Measurements from ENCODE around the gene NKX1-2. TPM values are rescaled to one million over a fixed set of nuclear protein-coding genes. Genes with fewer than 3 reads are reported as not detected.

NKX1-2 gene
- total and polyA plus RNA-seq, 2 of the 8 experiments (the other 6 are each of a cell fraction or from before 2014, with no cell fraction given), result 12.7 to 34.9 TPM

- no peak overlapping the region for H4K8ac ChIP-seq (ENCODE audit: extremely low read depth, insufficient read depth, low read length)
- no peak overlapping the region for H3K4ac ChIP-seq (replicated peaks; ENCODE audit: insufficient read length, low read depth, low read length)
- H2AK5ac ChIP-seq (ENCODE audit: low read depth, low read length), result no peak overlapping the region; the same call in 1 of the 2 replicates
- H3K56ac ChIP-seq (replicated peaks; ENCODE audit: insufficient read length, low read depth, low read length), result no peak overlapping the region
- H2BK15ac ChIP-seq (ENCODE audit: low read length), result no peak overlapping the region
- H2AFZ ChIP-seq (ENCODE audit: low read length), result no peak overlapping the region
- no peak overlapping the region for H3K4me3 ChIP-seq (ENCODE audit: extremely low read depth in 1 of 4, insufficient read depth in 2 of 4, low read depth in 3 of 4, low read length in 4 of 4)
- H3K79me2 ChIP-seq (ENCODE audit: control insufficient read depth in 1 of 2, insufficient read depth in 2 of 2, low read length in 2 of 2), result peaks cover 0 to 13% of the 10 kb centered on the region in 2 experiments; a peak in 2 of 4 replicates
- H2BK20ac ChIP-seq (ENCODE audit: low read length), result no peak overlapping the region; the same call in 1 of the 2 replicates
- H4K91ac ChIP-seq (replicated peaks; ENCODE audit: insufficient read length, low read length), result no peak overlapping the region
- H2BK12ac ChIP-seq (ENCODE audit: low read depth, low read length), result 0 out of 2 replicates have a peak overlapping the region, but pooled peaks have one; percentile 11
- H3K18ac ChIP-seq (ENCODE audit: extremely low read depth, low read length), result no peak overlapping the region
- POLR2A ChIA-PET (ENCODE audit: partially characterized antibody), result interaction anchor here (0.6 to 1.1 kb wide), 4 partner anchors 21 to 445 kb away, joined by 3 to 5 read pairs (median 3); partner anchors contain the start of gene OAT
- H4K20me1 ChIP-seq (replicated peaks in 1 of 2; ENCODE audit: control insufficient read depth in 1 of 2, insufficient read depth in 2 of 2, low read length in 2 of 2), result no peaks in the 10 kb centered on the region
- H4K5ac ChIP-seq (ENCODE audit: insufficient read length, low read depth, low read length), result no peak overlapping the region
- DNase-seq (ENCODE audit: low read depth in 1 of 2, low spot score in 2 of 2) (no peak), FAIRE-seq (no peak)
- H3K23me2 ChIP-seq (ENCODE audit: low read depth, low read length), result no peaks in the 10 kb centered on the region
- 0 out of 8 replicates have a peak, but pooled peaks cover 0 to 3% (median 0%) of the 10 kb centered on the region in 4 experiments for H3K36me3 ChIP-seq (ENCODE audit: control insufficient read depth in 2 of 4, insufficient read depth in 4 of 4, low read length in 3 of 4)
- peaks cover 19 to 40% (median 27%) of the 10 kb centered on the region in 4 experiments for H3K4me1 ChIP-seq (replicated peaks in 1 of 4; ENCODE audit: control insufficient read depth in 3 of 4, insufficient read depth in 4 of 4, low read length in 3 of 4)
- H2BK5ac ChIP-seq (ENCODE audit: low read depth, low read length), result no peak overlapping the region
- 85% methylated on average over 6 of the region's 6 CpGs; no CpG with 5 or more reads in 1 of the 2 experiments for WGBS, 2 experiments (ENCODE audit: extremely low coverage in 1 of 2, insufficient coverage in 1 of 2, insufficient read length in 1 of 2, insufficient replicate concordance in 2 of 2, low coverage in 1 of 2, low lambda C conversion rate in 2 of 2, missing lambda C conversion rate in 1 of 2)
- H3K27me3 ChIP-seq (replicated peaks in 1 of 4; ENCODE audit: control insufficient read depth in 3 of 4, extremely low read depth in 1 of 4, insufficient read depth in 3 of 4, low read length in 3 of 4), result no peaks in the 10 kb centered on the region
- no peak overlapping the region for H3K23ac ChIP-seq (ENCODE audit: insufficient read length)
- no peak overlapping the region for H3K9ac ChIP-seq (replicated peaks in 1 of 4; ENCODE audit: extremely low read depth in 1 of 4, low read depth in 3 of 4, low read length in 3 of 4)
- no peak overlapping the region for H3K27ac ChIP-seq (ENCODE audit: low read depth, low read length)
- no peak overlapping the region for H3K14ac ChIP-seq (ENCODE audit: insufficient read length)
- CTCF ChIA-PET (ENCODE audit: partially characterized antibody), result interaction anchor here (0.7 to 1.1 kb wide), 4 partner anchors 10 to 23 kb away, joined by 3 to 5 read pairs (median 4); no protein-coding TSS in a partner anchor
- no peaks in the 10 kb centered on the region for H3K9me3 ChIP-seq (ENCODE audit: insufficient read depth in 2 of 2, low read depth in 1 of 2, low read length in 1 of 2)
- no peak overlapping the region for H2BK120ac ChIP-seq (replicated peaks; ENCODE audit: low read depth, low read length)
- peaks cover 2% of the 10 kb centered on the region for H3K79me1 ChIP-seq (ENCODE audit: low read depth, low read length)
- H3K4me2 ChIP-seq (ENCODE audit: insufficient read depth in 1 of 2, low read depth in 2 of 2, low read length in 2 of 2), result no peak overlapping the region
- no peak for TF ChIP-seq TAF1 (IDR thresholded peaks at IDR 0.05; ENCODE audit: low read depth, low read length)
- no peak for TF ChIP-seq BCL11A (IDR thresholded peaks at IDR 0.05; ENCODE audit: low read depth in 2 of 2, low read length in 2 of 2)
- no peak for TF ChIP-seq NRF1 (IDR thresholded peaks at IDR 0.05; ENCODE audit: low read depth, low read length)
- TF ChIP-seq, protein P1, sequence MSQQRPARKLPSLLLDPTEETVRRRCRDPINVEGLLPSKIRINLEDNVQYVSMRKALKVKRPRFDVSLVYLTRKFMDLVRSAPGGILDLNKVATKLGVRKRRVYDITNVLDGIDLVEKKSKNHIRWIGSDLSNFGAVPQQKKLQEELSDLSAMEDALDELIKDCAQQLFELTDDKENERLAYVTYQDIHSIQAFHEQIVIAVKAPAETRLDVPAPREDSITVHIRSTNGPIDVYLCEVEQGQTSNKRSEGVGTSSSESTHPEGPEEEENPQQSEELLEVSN (IDR thresholded peaks at IDR 0.05), result no peak
- TF ChIP-seq PHF8 (conservative IDR thresholded peaks at IDR 0.05; ENCODE audit: low read depth, low read length), result no peak
- no peak for TF ChIP-seq GABPA (IDR thresholded peaks at IDR 0.05; ENCODE audit: borderline replicate concordance, insufficient read depth, low read length)
- no peak for TF ChIP-seq SUZ12 (IDR thresholded peaks at IDR 0.05; ENCODE audit: low read length)
- TF ChIP-seq BRCA1 (IDR thresholded peaks at IDR 0.05; ENCODE audit: low read depth, low read length), result no peak
- TF ChIP-seq RAD21 (IDR thresholded peaks at IDR 0.05 in 1 of 2, conservative IDR thresholded peaks at IDR 0.05 in 1 of 2; ENCODE audit: low read depth in 2 of 2, low read length in 2 of 2), result no peak
- no peak for TF ChIP-seq CBX5 (IDR thresholded peaks at IDR 0.05; ENCODE audit: low read depth, low read length)
- no peak for TF ChIP-seq FOSL1 (IDR thresholded peaks at IDR 0.05; ENCODE audit: insufficient read depth, low read depth, low read length)
- TF ChIP-seq CEBPB (IDR thresholded peaks at IDR 0.05; ENCODE audit: low read depth, low read length), result no peak
Observed at GRCh38 chr10:124472071-124472470, 22.2 kb upstream of the NKX1-2 start.

Data from H1 (cell line).